ENCODE results near the gene TEC.

Gene TEC

DNA sequence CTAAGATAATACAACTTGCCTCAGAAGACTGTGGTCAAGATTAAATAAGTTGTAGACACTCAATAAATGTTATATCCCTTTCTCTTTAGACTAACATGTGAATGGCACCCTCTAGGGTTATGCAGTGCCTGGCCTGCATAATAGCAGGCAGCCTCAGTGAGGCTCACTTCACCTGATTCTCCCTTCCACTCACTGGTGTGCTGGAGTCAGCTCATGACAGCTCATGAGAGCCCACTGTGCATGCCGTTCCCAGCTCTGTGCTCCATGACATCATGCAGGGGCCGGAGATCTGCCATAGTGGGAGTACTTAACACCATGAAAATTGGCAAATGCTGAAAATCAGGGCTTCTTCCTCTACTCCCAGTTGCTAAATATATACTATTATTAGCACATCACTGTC, 64.5 kb downstream of the TEC start:
- TF ChIP-seq FOXP2 (optimal IDR thresholded peaks at IDR 0.05; ENCODE audit: borderline replicate concordance, extremely low read depth, extremely low read length, insufficient read depth) (no peak), POLR2AphosphoS5 (IDR thresholded peaks at IDR 0.05; ENCODE audit: low read depth, low read length) (no peak), SIN3A (IDR thresholded peaks at IDR 0.05; ENCODE audit: borderline replicate concordance, insufficient read depth, low read length) (no peak), TAF1 (IDR thresholded peaks at IDR 0.05; ENCODE audit: borderline replicate concordance, insufficient read depth, low read length) (no peak)
- TF ChIP-seq, protein P1, sequence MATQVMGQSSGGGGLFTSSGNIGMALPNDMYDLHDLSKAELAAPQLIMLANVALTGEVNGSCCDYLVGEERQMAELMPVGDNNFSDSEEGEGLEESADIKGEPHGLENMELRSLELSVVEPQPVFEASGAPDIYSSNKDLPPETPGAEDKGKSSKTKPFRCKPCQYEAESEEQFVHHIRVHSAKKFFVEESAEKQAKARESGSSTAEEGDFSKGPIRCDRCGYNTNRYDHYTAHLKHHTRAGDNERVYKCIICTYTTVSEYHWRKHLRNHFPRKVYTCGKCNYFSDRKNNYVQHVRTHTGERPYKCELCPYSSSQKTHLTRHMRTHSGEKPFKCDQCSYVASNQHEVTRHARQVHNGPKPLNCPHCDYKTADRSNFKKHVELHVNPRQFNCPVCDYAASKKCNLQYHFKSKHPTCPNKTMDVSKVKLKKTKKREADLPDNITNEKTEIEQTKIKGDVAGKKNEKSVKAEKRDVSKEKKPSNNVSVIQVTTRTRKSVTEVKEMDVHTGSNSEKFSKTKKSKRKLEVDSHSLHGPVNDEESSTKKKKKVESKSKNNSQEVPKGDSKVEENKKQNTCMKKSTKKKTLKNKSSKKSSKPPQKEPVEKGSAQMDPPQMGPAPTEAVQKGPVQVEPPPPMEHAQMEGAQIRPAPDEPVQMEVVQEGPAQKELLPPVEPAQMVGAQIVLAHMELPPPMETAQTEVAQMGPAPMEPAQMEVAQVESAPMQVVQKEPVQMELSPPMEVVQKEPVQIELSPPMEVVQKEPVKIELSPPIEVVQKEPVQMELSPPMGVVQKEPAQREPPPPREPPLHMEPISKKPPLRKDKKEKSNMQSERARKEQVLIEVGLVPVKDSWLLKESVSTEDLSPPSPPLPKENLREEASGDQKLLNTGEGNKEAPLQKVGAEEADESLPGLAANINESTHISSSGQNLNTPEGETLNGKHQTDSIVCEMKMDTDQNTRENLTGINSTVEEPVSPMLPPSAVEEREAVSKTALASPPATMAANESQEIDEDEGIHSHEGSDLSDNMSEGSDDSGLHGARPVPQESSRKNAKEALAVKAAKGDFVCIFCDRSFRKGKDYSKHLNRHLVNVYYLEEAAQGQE (IDR thresholded peaks at IDR 0.05; ENCODE audit: insufficient read depth in 1 of 2, low read depth in 2 of 2, low read length in 2 of 2) = no peak

DNA sequence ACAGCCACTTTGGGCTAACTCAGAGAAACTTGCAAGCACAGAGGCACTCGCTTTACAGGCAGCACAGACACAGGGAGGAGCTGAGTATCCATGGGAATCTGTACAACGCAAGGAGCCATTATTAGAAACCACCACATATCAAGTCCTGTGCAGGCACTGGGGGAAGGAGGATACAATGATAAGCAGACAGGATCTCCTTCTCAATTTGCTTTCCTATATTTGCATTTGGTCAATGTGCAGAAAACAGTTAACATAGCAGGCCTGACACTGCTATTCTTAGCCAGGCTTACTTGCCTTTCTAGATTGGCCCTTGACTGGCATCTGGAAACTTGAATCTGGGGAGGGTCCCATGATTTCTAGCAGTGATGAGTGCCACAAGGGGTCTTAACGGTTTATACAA, 65.8 kb downstream of the TEC start:
- TF ChIP-seq POLR2AphosphoS5 (IDR thresholded peaks at IDR 0.05; ENCODE audit: low read depth, low read length) = no peak
- TF ChIP-seq, protein P1 (IDR thresholded peaks at IDR 0.05; ENCODE audit: insufficient read depth in 1 of 2, low read depth in 2 of 2, low read length in 2 of 2) = no peak
- TF ChIP-seq SIN3A (IDR thresholded peaks at IDR 0.05; ENCODE audit: borderline replicate concordance, insufficient read depth, low read length) = no peak
- TF ChIP-seq FOXP2 (optimal IDR thresholded peaks at IDR 0.05; ENCODE audit: borderline replicate concordance, extremely low read depth, extremely low read length, insufficient read depth) = no peak
- no peak for TF ChIP-seq TAF1 (IDR thresholded peaks at IDR 0.05; ENCODE audit: borderline replicate concordance, insufficient read depth, low read length)

DNA sequence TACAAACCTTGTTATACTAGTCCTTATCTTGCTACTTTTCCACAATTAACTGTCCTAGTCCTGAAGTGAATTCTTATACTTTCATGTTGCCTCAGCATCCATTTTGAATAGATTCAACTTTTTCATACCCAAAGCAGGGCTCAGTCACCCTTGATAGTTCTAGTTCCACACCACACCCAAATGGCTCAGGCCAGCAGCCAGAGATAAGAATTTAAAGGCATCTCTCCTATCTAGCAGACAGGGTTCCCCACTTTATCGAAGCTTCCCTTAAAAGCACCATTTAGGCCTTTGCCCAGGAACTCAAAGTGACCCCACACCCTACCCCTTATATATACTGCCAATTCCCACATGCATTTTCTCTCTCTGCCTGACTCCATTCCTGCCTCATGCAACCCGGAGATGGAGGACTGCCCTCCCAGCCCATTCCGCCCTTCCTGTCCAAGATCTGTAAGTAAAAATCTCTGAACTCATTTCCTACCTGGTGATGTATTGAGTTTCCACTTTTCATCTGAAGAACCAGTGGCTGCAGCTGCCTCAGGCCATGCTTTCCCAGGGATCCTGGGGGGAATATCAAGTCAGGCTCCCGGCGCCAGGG, 71.9 kb downstream of the TEC start:
- no peak for TF ChIP-seq POLR2AphosphoS5 (IDR thresholded peaks at IDR 0.05; ENCODE audit: low read depth, low read length)
- no peak for TF ChIP-seq FOXP2 (optimal IDR thresholded peaks at IDR 0.05; ENCODE audit: borderline replicate concordance, extremely low read depth, extremely low read length, insufficient read depth)
- no peak for TF ChIP-seq SIN3A (IDR thresholded peaks at IDR 0.05; ENCODE audit: borderline replicate concordance, insufficient read depth, low read length)
- no peak for TF ChIP-seq TAF1 (IDR thresholded peaks at IDR 0.05; ENCODE audit: borderline replicate concordance, insufficient read depth, low read length)
- TF ChIP-seq, protein P1 (IDR thresholded peaks at IDR 0.05; ENCODE audit: insufficient read depth in 1 of 2, low read depth in 2 of 2, low read length in 2 of 2) = no peak

DNA sequence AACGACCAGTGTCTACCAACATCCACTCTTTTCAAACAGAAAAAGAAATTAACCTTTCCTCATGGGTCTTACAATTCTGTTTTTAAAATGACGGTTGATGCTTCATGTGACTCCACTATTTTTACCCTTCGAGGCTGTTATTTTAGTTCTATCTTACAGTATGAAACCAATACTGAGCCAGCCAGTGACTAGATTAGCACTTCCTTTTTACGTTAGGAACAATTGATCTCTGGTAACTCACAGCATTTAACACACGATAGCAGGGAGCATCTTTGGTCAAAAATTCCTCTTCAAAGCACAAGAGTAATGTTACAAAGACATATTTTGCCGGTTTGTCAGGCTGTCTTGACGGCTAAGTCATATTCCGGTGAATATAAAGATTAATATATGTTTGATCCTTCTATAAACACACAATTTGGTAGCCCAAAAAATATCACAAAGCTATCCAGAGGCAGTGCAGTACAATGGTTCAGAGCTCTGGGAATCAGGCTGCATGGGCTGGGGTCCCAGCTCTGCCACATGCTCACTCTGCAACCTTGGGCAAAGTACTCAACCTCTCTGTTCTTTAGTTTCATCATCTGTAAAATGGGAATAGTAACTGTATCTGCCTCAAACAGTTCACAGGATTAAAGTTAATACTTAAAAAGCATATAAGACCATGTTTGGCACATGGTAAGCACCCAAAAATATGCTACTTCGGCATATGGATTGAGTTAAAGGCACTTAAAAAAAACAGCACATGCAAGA, 72.7 kb downstream of the TEC start:
- TF ChIP-seq SIN3A (IDR thresholded peaks at IDR 0.05; ENCODE audit: borderline replicate concordance, insufficient read depth, low read length) = no peak
- TF ChIP-seq POLR2AphosphoS5 (IDR thresholded peaks at IDR 0.05; ENCODE audit: low read depth, low read length) = no peak
- no peak for TF ChIP-seq FOXP2 (optimal IDR thresholded peaks at IDR 0.05; ENCODE audit: borderline replicate concordance, extremely low read depth, extremely low read length, insufficient read depth)
- no peak for TF ChIP-seq TAF1 (IDR thresholded peaks at IDR 0.05; ENCODE audit: borderline replicate concordance, insufficient read depth, low read length)
- TF ChIP-seq, protein P1 (IDR thresholded peaks at IDR 0.05; ENCODE audit: insufficient read depth in 1 of 2, low read depth in 2 of 2, low read length in 2 of 2) = no peak
